Peyer's patch (tissue), 4 donors: ENCODE measurements around the gene RUNX1.

Source experiments
- CTCF ChIP-seq, 6 experiments: fragments of 450-650 bp in 4 of 6; fragments of 200-600 bp in 2 of 6; sonication (generic) in 1 of 6; IDR thresholded peaks; one replicate each; pipeline ENCODE4 v1.5.1; 2017 to 2019; ENCODE audit warnings: antibody characterized with exemption in 6 of 6, mild to moderate bottlenecking in 3 of 6, moderate library complexity in 1 of 6
- POLR2A ChIP-seq, 2 donors: fragments of 450-650 bp; IDR thresholded peaks; one replicate each; pipeline ENCODE4 v1.5.1; 2017; ENCODE audit warnings: antibody characterized with exemption in 2 of 2, mild to moderate bottlenecking in 2 of 2, moderate library complexity in 2 of 2

- TF ChIP-seq CTCF (IDR thresholded peaks at IDR 0.05) (no peak), POLR2A (IDR thresholded peaks at IDR 0.05) (no peak)
Measured at GRCh38 chr21:34779860-34780259, 269.2 kb downstream of the RUNX1 start.
